H1 (cell line): ENCODE results near the gene FYTTD1. TPM values are rescaled to one million over a fixed set of nuclear protein-coding genes. Genes with fewer than 3 reads are reported as not detected.
A peak's percentile ranks its signal among the peaks of the same experiment; 100 is the strongest.

ENCODE experiments used
- CHD2 ChIP-seq: IDR thresholded peaks from 2 replicates; pipeline ENCODE4 v1.6.1; 2012; ENCODE audit warnings: low read length, improper control_type of control experiment
- CHD7 ChIP-seq: fragments of 300-600 bp; sonication (generic); IDR thresholded peaks from 2 replicates; pipeline ENCODE4 v1.7.1; 2012; ENCODE audit warnings: low read length, moderate library complexity, mild to moderate bottlenecking, inconsistent platforms; ENCODE audit not compliant: insufficient replicate concordance
- NANOG ChIP-seq: IDR thresholded peaks from 2 replicates; pipeline ENCODE4 v1.6.1; 2011; ENCODE audit warnings: low read length, low read depth, mild to moderate bottlenecking, inconsistent platforms; ENCODE audit not compliant: insufficient read depth, poor library complexity, severe bottlenecking
- NRF1 ChIP-seq: IDR thresholded peaks from 2 replicates; pipeline ENCODE4 v1.6.1; 2011; ENCODE audit warnings: mild to moderate bottlenecking, low read depth, low read length, improper control_type of control experiment
- RFX5 ChIP-seq: IDR thresholded peaks from 2 replicates; pipeline ENCODE4 v1.6.1; 2011; ENCODE audit warnings: low read depth, low read length, improper control_type of control experiment, borderline replicate concordance
- SP4 ChIP-seq: IDR thresholded peaks from 2 replicates; pipeline ENCODE4 v1.6.1; 2012; ENCODE audit warnings: low read length, inconsistent platforms
- polyA plus RNA-seq, 7 experiments: library from polyadenylated mRNA; depleted of rRNA in 3 of 7; stranded (reverse) in 5 of 7; unstranded in 2 of 7; fragments of >200 nt in 5 of 7; fragments of 200-250 nt in 2 of 7; gene quantifications; 1 replicate in 5 of 7; 2 replicates in 1 of 7; 4 replicates in 1 of 7; pipeline versions ENCODE4 v1.2.1 to v1.2.3, GENCODE V29; 2011 to 2013; ENCODE audit warnings: missing spikeins in 2 of 7, mixed read lengths in 2 of 7
- total RNA-seq: library from RNA; stranded (reverse); fragmentation: NEBNext Ultra II Directional; extraction: Animal tissue kit (Norgen Biotek cat#: 25700); gene quantifications from 2 replicates; pipeline ENCODE4 v1.2.1, GENCODE V29; 2021

The FYTTD1 gene
- total and polyA plus RNA-seq, 2 of the 8 experiments (the other 6 are each of a cell fraction or from before 2014, with no cell fraction given) = 3.1 to 24.4 TPM

GRCh38 chr3:197791113-197791891 is 41.6 kb downstream of the FYTTD1 start, which contains the start of gene LRCH3 (continued):
- TF ChIP-seq CHD7 = no peak
- no peak for TF ChIP-seq CHD2
- peak; percentile 5 for TF ChIP-seq NANOG
- no peak for TF ChIP-seq RFX5
- peak; percentile 91 for TF ChIP-seq NRF1
- TF ChIP-seq SP4 = no peak
